ENCODE data around the gene GSG1L.

The GSG1L gene

GRCh38 chr16:28087675-28088300 lies 24.3 kb upstream of the GSG1L start:
- peaks cover 0 to 49% (median 10%) of the 10 kb centered on the region in 11 experiments; a peak in 15 of 22 replicates for H4K20me1 ChIP-seq
- H3K27ac ChIP-seq, result no peak overlapping the region
- no peaks in the 10 kb centered on the region for H3K9me3 ChIP-seq (replicated peaks in 1 of 11)
- no peak overlapping the region for H3K4me3 ChIP-seq
- H3K4me1 ChIP-seq, result peaks cover 0 to 6% (median 0%) of the 10 kb centered on the region in 10 experiments; a peak in 3 of 20 replicates
- no peak overlapping the region for H3K4me2 ChIP-seq
- TF ChIP-seq Cebpa-rat (IDR thresholded peaks at IDR 0.05), result no peak
- peaks cover 0 to 20% (median 0%) of the 10 kb centered on the region in 11 experiments; a peak in 4 of 22 replicates for H3K36me3 ChIP-seq
- no peaks in the 10 kb centered on the region for H3K27me3 ChIP-seq
- H3K9ac ChIP-seq, result no peak overlapping the region

GRCh38 chr16:28087140-28087660 lies 23.7 kb upstream of the GSG1L start:
- Histone ChIP-seq H3K4me3 (no peak overlapping the region), H3K36me3 (peaks cover 0 to 14% (median 0%) of the 10 kb centered on the region in 11 experiments; a peak in 4 of 22 replicates), H3K27ac (no peak overlapping the region), H3K9ac (no peak overlapping the region), H3K9me3 (replicated peaks in 1 of 11) (no peaks in the 10 kb centered on the region), H3K27me3 (no peaks in the 10 kb centered on the region), H4K20me1 (peaks cover 0 to 45% (median 10%) of the 10 kb centered on the region in 11 experiments; a peak in 13 of 22 replicates), H3K4me2 (no peak overlapping the region), H3K4me1 (peaks cover 0 to 6% (median 0%) of the 10 kb centered on the region in 10 experiments; a peak in 3 of 20 replicates)
- no peak for TF ChIP-seq Cebpa-rat (IDR thresholded peaks at IDR 0.05)

- Histone ChIP-seq H3K36me3 (peaks cover 0 to 7% (median 0%) of the 10 kb centered on the region in 11 experiments; a peak in 3 of 22 replicates), H3K9me3 (replicated peaks in 1 of 11) (no peaks in the 10 kb centered on the region), H3K4me2 (no peak overlapping the region), H3K9ac (no peak overlapping the region), H4K20me1 (peaks cover 0 to 38% (median 7%) of the 10 kb centered on the region in 11 experiments; a peak in 13 of 22 replicates), H3K4me1 (peaks cover 0 to 6% (median 0%) of the 10 kb centered on the region in 10 experiments; a peak in 3 of 20 replicates), H3K27me3 (no peaks in the 10 kb centered on the region), H3K27ac (no peak overlapping the region), H3K4me3 (no peak overlapping the region)
- TF ChIP-seq Cebpa-rat (IDR thresholded peaks at IDR 0.05), result no peak
Observed at GRCh38 chr16:28086186-28087139, 22.9 kb upstream of the GSG1L start.

- Histone ChIP-seq H3K27me3 (no peaks in the 10 kb centered on the region), H3K9me3 (replicated peaks in 1 of 11) (no peaks in the 10 kb centered on the region), H3K27ac (no peak overlapping the region), H3K9ac (no peak overlapping the region), H3K4me1 (peaks cover 0 to under 1% (median 0%) of the 10 kb centered on the region in 10 experiments; a peak in 2 of 20 replicates), H3K4me3 (no peak overlapping the region), H3K4me2 (no peak overlapping the region), H3K36me3 (no peaks in the 10 kb centered on the region), H4K20me1 (peaks cover 0 to 29% (median 5%) of the 10 kb centered on the region in 11 experiments; a peak in 10 of 22 replicates)
- TF ChIP-seq Cebpa-rat (IDR thresholded peaks at IDR 0.05), result no peak
Observed at GRCh38 chr16:28085389-28086171, 22.1 kb upstream of the GSG1L start.

- no peaks in the 10 kb centered on the region for H3K9me3 ChIP-seq (replicated peaks in 1 of 11)
- H3K4me2 ChIP-seq, result no peak overlapping the region
- no peaks in the 10 kb centered on the region for H3K27me3 ChIP-seq
- no peaks in the 10 kb centered on the region; a peak in 1 of 20 replicates for H3K4me1 ChIP-seq
- H4K20me1 ChIP-seq, result peaks cover 0 to 24% (median 5%) of the 10 kb centered on the region in 11 experiments; a peak in 10 of 22 replicates
- H3K27ac ChIP-seq, result no peak overlapping the region
- no peaks in the 10 kb centered on the region for H3K36me3 ChIP-seq
- TF ChIP-seq Cebpa-rat (IDR thresholded peaks at IDR 0.05), result no peak
- H3K4me3 ChIP-seq, result no peak overlapping the region
- H3K9ac ChIP-seq, result no peak overlapping the region
Observed at GRCh38 chr16:28084209-28084608, 20.7 kb upstream of the GSG1L start.

GRCh38 chr16:28082624-28083023 lies 19.1 kb upstream of the GSG1L start:
- Histone ChIP-seq H3K4me3 (no peak overlapping the region), H3K27me3 (no peaks in the 10 kb centered on the region), H3K27ac (no peak overlapping the region), H3K4me1 (peaks cover 0 to 9% (median 3%) of the 10 kb centered on the region in 10 experiments; a peak in 7 of 20 replicates), H4K20me1 (peaks cover 0 to 15% (median 0%) of the 10 kb centered on the region in 11 experiments; a peak in 8 of 22 replicates), H3K9ac (no peak overlapping the region), H3K36me3 (no peaks in the 10 kb centered on the region), H3K4me2 (no peak overlapping the region), H3K9me3 (replicated peaks in 1 of 11) (no peaks in the 10 kb centered on the region)
- TF ChIP-seq Cebpa-rat (IDR thresholded peaks at IDR 0.05), result no peak

GRCh38 chr16:28081391-28081968 lies 18.0 kb upstream of the GSG1L start:
- H3K9ac ChIP-seq, result no peak overlapping the region
- no peak overlapping the region for H3K27ac ChIP-seq
- no peak overlapping the region for H3K4me2 ChIP-seq
- no peak for TF ChIP-seq Cebpa-rat (IDR thresholded peaks at IDR 0.05)
- H3K4me3 ChIP-seq, result no peak overlapping the region
- peaks cover 0 to 3% (median 0%) of the 10 kb centered on the region in 11 experiments; a peak in 5 of 22 replicates for H4K20me1 ChIP-seq
- no peaks in the 10 kb centered on the region for H3K36me3 ChIP-seq
- no peaks in the 10 kb centered on the region for H3K27me3 ChIP-seq
- H3K9me3 ChIP-seq (replicated peaks in 1 of 11), result no peaks in the 10 kb centered on the region
- peaks cover 0 to 9% (median 3%) of the 10 kb centered on the region in 10 experiments; a peak in 7 of 20 replicates for H3K4me1 ChIP-seq

GRCh38 chr16:28078261-28078660 lies 14.7 kb upstream of the GSG1L start:
- H3K9me3 ChIP-seq (replicated peaks in 1 of 11), result no peaks in the 10 kb centered on the region; a peak in 1 of 22 replicates
- no peak for TF ChIP-seq Cebpa-rat (IDR thresholded peaks at IDR 0.05)
- no peak overlapping the region for H3K4me3 ChIP-seq
- H3K27ac ChIP-seq, result no peak overlapping the region
- no peaks in the 10 kb centered on the region for H4K20me1 ChIP-seq
- H3K36me3 ChIP-seq, result no peaks in the 10 kb centered on the region
- H3K9ac ChIP-seq, result no peak overlapping the region
- H3K4me2 ChIP-seq, result peak overlapping the region in 5 of 11 experiments; percentile 2 to 32 (median 23); a peak in 5 of 22 replicates
- peaks cover 0 to 9% (median 3%) of the 10 kb centered on the region in 10 experiments; a peak in 7 of 20 replicates for H3K4me1 ChIP-seq
- H3K27me3 ChIP-seq, result no peaks in the 10 kb centered on the region

Data from BLaER1 treated with 17β-estradiol and CSF1 and Interleukin-3, amounts not matched to agents 10 nM and 100 nM (cell line).